GM21717 (cell line): ENCODE measurements around the gene ADCY7.

Experiments used
- ATAC-seq: cut with Tn5 transposase; IDR thresholded peaks from one replicate; pipeline ENCODE4 v1.9.1; 2021; ENCODE audit warnings: mild to moderate bottlenecking, moderate library complexity; ENCODE audit not compliant: unreplicated experiment

The ADCY7 gene

DNA sequence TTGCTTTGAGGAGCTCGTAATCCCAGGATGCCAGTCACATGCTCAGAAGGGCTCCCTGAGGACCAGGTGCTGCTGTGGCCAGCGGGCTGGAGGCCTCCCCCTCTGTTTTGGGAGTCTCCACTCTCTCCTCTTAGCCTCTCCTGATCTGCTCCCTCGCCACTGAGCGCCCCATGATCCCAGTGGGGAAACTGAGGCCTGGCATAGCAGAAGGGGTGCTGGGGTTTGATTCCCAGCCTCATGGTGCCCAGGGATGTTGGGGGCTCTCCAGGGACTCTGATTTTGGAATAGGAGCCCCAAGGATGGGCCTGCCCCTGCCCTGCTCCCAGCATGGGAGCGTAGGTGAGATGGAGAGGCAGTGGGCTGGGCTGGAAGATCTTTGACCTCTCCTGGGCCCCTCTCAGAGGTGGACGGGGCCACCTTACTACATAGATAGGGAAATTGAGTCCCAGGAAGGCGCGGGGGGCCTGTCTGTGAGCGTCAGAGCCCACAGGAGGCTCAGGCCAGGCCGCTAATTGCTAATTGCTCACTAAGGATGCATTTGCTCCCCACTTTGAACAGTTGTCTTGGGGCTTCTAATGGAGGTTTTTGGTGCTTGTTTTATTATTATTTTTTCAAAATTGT lies 525 bp upstream of the ADCY7 start:
- ATAC-seq = no peak

DNA sequence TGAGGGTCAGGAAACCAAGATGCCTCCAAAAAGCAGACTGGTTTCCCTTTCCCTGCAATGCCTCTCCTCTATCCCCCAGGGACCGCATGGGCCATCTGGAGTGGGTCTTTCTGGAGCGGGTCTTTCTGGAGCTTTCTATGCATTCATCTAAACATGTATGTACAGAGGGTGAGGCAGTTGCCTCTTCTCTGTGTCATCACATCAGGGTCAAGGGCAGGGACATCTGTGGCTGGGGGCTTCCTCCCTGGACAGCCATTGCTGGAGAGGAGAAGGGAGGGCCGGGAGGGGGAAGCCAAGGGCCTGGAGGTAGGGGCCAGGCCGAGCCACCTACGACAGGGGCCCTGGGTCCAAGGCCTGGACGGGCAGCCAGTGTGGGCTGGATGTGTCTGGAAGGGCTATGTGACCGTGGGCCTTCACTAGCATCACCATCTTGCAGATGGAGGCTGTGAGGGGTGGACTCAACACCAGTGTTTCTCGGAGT lies 840 bp downstream of the ADCY7 start:
- no peak for ATAC-seq

DNA sequence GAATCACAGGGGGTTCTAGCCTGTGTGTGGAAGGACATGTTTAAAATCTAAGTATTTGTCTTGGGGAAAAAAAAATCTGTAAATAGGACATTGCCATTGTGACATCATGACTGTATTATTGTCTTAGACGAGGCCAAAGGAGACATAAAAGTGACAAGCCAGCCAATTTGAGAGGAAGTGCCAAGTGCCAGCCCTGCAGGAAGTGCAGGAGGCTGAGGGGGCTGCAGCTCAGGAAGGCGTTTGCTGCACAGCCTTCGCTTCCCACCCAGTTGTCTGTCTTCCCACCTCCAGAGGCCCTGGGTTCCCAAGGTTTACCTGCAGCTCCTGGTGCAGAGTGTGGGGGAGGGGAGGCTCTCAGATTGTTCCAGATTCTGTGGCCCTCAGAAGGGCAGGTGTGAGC lies 1.3 kb downstream of the ADCY7 start:
- no peak for ATAC-seq

DNA sequence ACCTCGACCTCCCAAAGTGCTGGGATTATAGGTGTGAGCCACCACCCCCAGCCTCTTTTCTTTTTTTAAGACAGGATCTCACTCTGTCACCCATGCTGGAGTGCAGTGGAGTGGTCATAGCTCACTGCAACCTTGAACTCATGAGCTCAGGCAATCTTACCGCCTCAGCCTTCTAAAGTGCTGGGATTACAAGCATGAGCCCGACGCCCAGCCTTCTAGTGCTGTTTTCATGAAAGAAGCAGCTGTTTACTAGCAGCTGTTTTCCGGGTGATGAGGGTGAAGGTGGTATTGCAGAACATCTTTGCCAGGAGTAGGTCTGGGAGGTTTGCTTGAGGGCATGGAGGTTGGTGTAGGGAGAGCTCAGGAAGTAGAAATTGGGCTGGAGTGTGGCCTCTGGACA lies 2.0 kb downstream of the ADCY7 start:
- ATAC-seq = no peak

DNA sequence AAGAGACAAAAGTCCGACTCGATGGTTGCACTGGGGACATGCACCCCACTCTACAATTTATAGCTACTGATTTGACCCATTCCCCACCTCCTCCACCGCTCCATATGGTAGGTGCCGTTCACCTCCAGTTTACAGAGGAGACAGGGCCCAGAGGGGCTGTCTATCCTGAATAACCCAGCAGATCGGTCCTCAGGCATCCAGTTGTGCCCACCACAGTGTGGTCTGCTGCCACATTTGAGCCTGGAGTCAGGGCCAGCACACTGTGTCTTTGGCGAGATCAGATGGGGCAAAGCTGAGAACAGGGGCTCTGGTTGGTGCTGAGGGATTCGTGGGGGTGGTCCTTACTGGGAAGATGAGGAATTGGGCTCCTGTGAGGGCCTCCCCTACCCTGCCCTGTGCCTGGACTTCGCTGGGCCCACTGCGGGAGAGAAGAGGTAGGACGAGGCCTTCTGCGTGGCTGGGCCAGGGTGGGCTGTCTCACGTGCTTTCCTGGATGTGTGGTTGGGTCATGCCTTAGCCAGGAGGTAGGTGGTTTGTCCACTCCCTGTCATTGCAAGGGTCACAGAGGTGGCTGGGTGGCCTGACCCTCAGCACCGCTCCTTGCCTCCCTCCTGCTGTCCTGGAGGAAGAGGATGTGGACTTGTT lies 2.8 kb downstream of the ADCY7 start:
- no peak for ATAC-seq

DNA sequence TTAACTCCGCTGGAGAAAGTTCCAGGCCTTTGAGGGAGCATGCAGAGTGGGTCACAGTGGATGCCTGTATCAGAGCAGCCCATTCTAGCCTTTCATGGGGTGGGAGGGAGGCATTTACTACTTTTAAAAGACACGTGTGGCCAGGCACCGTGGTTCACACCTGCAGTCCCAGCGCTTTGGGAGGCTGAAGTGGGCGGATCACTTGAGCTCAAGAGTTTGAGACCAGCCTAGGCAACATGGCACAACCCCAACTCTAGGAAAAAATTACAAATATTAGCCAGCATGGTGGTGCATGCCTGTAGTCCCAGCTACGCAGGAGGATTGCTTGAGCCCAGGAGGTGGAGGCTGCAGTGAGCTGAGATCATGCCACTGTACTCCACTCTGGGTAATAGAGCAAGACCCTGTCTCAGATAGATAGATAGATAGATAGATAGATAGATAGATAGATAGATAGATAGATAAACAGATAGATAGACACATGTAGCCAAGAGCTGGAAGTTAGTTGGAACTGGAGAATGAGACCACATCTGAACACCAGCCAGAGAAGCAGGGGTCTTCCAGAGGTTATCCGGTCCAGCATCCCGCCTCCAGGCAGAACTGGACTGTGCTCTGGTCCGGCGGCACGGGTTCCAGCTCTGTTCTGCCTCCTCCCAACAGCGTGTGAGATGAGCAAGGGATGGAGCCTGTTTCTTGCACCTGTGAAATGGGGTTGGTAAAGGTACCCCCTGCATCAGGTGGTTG lies 3.6 kb downstream of the ADCY7 start:
- ATAC-seq = no peak

DNA sequence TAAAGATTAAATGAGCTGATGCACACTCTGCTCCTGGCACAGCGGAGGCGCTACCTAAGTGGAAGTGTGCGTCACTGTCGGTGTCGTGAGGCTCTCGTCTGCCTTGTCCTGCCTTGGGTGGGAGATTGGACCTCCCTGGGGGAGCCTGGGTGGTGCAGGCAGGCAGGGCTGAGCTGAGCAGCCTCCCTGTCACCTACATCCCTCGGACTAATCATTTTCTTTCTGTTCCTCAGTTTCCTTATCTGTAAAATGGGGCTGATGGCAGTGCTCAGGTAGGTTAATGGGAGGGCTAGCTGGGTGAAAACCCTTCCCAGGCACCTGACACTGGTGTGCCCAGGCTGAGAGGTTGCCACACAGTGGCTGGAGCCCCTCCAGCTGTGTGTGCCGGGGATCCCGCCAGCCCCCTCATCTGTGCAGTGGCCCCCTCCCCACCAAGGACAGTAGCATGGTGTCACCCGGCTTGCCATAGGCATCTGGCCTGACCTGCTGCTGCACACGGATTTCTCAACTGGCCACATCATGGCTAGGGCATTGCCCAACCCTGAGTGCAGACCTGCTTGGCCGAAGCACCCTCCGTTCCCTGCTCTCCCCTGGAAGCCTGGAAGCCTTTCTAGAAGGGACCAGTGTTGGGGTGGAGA lies 4.3 kb downstream of the ADCY7 start:
- no peak for ATAC-seq

DNA sequence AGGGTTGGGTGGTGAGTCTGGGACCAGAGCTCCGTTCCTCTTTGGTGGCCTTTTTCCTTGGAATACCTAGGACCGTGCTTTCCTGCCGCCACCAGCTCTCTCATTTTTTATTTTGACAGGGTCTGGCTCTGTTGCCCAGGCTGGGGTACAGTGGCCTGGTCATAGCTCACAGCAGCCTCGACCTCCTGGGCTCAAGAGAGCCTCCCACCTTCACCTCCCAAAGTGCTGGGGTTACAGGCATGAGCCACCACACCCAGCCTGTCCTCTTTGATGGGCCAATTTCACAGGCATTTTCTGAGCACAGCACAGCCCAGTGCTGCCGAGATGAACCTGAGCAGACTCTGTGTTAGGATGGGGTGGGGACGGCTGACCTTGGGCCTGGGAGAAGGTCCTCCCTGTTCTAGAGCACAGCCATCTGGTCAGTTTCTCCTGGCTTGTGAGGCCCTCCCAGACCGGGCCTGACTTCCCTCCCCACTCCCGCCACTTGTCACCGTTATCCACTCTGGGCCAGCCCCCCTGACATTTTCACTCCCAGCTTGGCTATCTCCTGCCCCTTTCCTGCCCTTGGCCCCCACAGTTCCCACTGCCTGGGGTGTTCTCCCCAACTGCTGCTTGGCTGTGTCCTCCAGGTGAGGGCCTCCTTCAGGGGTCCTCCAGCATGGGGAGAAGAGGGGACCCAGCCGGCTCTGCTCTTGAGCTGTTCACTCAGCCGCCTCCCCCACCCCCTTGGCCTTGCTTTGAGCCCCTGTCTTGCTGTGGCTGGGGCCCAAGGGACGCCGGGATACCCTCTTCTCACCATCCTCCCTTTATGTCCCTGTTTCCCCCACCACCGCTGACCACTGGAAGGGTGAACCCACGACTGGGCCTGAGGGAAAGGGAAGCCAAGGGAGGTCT lies 5.0 kb downstream of the ADCY7 start:
- ATAC-seq = no peak

DNA sequence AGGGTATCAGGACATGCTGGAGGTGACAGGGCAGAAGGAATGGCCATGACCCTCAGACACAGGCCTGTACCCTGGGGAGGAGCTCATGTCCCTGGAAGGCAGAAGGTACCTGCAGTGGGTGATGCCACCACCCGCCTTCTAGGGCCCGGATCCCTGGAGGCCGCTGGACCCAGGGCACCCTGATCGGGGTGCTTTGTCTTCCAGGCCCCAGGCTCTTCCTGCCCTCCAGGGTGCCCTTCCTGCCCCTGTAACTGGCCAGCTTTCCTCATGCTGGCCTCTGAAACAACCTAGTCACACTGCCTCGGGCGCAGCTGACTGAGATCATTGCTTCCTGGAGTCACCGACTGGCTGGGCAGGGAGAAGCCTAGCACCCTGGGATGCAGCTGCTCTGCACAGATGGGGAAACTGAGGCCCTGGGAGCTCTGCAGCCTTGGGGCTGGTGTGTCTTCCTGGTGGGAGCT lies 5.8 kb downstream of the ADCY7 start:
- no peak for ATAC-seq

DNA sequence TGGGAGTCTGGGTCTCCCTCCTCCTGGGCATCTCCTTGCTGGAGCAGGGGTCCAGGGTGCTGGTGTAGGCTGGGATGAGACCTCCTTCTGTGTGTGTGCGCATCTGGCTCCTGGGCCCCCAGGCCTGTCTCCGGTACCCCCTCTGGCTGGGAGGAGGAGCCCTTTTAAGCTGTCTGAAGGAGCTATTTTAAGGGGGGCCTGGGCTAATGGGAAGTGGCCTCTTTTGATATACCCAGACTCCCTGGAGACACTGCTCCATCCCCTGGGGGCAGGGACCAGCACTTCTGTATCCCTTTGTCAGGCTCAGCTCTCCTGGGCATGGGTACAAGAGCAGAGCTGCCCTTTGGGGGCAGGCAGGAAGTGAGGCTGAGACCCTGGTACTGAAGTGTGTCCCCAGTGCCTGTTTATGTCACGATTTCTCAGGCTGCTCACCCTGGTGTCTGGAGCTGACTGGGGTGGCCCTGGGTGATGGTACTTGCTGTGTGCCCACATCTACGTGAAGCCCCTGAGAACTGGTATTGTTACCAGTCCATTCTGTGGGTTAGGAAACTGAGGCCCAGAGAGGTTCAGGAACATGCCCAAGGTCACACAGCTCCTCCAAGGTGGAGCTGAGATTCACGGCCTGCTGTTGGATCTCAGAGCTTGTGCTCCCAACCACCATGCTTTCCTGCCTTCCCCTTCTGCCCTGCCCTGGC lies 6.5 kb downstream of the ADCY7 start:
- ATAC-seq = no peak

DNA sequence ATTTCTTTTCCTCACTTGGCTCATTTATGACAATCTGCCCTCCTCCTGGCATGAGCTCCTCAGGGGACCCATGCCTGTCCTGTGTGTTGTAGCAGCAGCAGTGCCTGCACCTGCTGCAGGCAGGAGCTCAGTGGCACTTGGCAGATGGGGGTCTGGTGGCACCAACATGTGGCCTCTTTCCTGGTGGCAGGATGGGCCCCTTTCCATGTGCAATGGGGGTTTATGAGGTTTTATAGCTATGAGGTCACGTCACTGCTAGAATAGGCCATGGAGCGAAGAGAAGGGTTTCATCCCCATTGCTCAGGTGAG lies 7.0 kb downstream of the ADCY7 start:
- ATAC-seq = no peak

DNA sequence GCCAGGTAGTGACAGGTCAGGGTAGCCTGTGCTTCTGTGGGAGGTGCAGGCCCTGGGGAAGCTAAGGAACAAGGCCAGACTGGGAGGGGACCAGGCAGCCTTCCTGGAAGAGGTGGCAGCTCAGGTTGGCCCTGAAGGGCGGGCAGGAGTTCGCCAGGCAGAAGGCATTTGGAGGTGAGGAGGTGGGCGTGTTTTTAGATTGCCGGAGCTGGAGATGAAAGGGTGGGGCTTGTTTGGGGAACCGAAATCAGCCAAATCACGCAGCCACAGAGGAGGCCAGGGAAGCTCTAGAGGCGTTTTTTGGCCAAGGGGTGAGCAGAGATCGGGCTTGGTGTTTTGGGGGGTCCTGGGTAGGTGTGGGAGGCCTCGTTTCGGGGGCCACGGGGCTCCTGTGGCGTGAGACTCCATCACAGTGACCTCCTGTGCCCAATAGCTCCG lies 7.6 kb downstream of the ADCY7 start:
- ATAC-seq = peak; percentile 65

DNA sequence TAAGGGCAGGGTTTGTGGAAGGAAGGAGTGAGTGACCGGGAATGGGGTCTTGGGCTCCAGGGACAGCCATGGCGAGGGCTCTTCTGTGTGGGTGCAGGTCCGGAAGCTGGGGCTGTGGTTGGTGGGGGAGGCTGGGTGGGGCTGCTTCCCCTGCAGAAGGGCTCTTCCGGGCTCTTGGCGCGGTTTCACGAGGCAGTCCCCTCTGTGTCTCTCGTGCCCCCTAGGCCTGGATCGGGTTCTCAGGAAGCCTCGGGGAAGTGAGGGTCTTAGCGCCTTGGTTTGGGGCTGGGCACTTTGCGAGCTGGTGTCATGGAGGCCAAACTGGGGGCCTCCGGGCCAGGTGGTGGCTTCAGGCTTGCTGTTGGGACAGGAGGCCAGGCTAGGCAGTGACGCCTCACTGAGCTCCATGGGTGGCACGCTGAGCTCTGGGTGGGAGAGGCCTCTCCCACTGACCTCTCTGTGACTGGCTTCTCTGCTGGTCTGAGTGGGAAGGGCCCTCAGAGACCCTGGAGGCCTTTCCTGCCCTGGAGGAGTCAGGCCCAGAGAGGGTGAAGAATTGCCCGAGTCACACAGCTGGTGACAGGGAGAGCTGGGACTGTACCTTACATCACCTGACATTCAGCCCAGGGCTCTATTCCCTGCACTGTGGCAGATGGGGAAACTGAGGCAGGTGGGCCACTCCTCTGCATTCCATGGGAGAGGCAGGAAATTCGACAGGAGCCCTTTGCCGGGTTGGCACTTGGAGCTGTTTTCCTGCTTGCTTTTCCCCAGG lies 8.2 kb downstream of the ADCY7 start:
- peak; percentile 34 for ATAC-seq

DNA sequence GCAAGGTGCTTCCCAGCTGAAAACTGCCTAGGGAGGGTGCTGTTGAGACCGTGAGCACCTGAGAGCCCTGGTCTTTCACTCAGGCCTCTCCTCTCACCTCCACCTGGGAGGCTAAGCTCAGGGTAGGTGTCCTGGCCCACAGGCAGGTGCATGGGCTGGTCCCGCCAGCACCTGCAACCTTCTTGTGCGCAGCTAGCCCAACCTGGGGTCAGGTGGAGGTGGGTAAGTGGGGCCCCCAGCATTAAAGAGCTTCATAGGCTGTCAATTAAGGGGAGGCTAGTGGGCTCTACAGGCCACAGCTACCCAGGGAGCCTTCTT lies 8.7 kb downstream of the ADCY7 start:
- no peak for ATAC-seq

DNA sequence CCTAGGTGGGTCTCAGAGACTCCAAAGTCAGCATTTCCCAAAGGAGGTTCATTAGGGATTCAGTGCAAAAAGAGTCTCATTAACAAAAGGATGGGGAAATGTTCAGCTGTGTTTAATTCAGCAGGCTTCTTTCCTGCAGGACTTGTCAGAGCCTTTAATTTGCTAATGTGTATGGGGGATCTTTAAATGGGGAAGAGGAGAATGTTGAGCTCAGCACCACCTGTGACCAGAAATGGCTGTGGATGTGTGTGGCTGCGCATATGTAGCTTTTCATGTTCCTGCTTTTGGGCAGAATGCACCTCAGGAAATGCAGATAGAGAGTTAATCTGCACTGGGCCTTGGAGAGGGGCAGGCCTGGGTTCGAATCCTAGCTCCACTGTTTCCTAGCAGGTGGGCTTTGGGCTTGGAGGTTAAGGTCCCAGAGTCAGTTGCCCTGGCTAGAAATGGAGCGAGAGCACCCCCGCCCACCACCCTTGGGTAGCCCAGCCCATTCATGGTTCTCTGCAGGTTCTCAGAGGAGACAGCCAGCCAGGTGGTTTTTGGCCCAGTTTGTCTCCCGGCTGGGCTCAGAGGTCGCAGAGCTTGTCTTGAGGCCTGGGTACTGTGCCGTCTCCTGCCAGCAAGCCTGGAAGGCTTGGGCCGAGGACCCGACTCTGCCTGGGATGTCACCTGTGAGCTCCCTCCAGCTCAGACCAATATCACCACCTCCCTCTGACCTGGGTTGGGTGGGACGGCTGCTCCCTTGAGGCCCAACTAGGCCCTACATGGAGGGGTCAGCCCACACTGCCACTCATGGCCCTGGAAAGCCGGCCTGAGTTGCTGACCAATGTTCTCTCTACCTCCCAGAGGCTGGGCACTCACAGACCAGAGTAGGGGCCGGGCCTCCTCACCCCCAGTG lies 9.3 kb downstream of the ADCY7 start:
- ATAC-seq = no peak

DNA sequence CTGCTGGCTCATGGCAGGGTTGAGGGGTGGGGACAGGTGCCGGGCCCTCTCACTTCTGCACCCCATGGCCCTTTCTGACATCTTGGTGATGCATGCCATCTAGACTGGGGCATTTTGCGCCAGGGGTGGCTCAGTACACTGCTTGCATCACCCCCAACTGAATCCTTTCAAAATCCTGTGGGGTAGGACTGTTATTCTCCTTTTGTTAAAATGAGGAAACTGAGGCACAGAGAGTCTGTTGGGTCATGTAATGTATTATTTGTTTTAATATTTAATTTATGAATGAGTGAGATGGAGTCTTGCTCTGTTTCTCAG lies 9.9 kb downstream of the ADCY7 start:
- ATAC-seq = no peak

DNA sequence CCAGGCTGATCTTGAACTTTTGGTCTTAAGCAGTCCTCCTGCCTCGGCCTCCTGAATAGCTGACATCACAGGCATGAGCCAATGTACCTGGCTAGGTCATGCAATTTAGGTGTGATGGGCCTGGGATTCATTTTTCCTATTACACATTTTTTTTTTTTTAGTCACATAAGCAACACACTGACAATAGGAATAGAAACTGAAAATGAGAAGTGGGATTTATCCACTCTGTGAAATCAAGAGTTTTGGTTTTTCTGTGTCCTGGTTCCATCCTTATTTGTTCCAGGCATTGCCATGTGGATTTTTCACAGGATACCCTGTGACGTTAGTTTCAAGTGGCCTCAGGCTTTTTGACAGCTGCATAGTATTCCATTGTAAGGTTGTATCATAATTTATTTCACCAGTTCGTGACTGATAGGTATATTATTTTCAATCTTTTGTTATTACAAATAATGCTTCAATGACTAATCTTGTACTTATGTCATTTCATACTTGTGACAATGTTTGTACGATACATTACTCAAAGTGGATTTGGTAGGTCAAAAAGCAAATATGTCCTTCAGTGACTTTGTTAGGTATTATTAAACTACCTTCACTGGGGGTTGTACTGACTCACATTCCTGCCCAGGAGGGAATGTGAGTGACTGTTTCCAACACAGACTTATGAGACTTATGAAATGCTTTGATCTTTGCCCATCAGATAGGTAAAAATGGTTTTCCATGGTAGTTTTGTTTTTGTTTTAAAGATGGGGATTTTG lies 10.6 kb downstream of the ADCY7 start:
- ATAC-seq = no peak

DNA sequence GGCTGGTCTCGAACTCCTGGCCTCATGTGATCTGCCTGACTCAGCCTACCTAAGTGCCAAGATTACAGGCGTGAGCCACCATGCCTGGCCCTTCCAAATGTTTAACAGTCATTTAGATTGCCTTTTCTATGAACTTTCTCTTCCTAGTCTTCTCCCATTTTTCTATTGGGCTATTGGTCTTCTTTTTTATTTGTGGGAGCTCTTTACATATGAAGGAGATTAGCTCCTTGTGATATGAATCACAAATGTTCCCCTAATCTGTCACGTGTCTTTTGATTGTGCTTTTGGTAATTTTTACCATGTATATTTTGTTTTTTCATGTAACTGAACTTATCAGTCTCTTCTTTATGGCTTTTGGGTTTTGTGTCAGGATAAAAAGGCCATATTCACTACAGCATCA lies 11.9 kb downstream of the ADCY7 start:
- ATAC-seq = no peak
